Osteocyte (in vitro differentiated cells): ENCODE data around the gene FLVCR2. TPM values are rescaled to one million over a fixed set of nuclear protein-coding genes. Genes with fewer than 3 reads are reported as not detected.

Source experiments
- DNase-seq: peaks from one replicate; pipeline ENCODE4 v3.0.0; 2021; ENCODE audit warnings: mixed read lengths; ENCODE audit not compliant: unreplicated experiment; ENCODE audit errors: extremely low spot score
- H3K27ac Mint-ChIP-seq: one replicate; pipeline ENCODE4 v1.8.0; 2021; ENCODE audit warnings: mild to moderate bottlenecking, mixed read lengths; ENCODE audit not compliant: unreplicated experiment
- H3K27me3 Mint-ChIP-seq: one replicate; pipeline ENCODE4 v1.8.0; 2021; ENCODE audit warnings: mixed read lengths; ENCODE audit not compliant: unreplicated experiment
- H3K36me3 Mint-ChIP-seq: one replicate; pipeline ENCODE4 v1.8.0; 2021; ENCODE audit warnings: mixed read lengths; ENCODE audit not compliant: unreplicated experiment
- H3K4me1 Mint-ChIP-seq: one replicate; pipeline ENCODE4 v1.8.0; 2021; ENCODE audit warnings: mixed read lengths; ENCODE audit not compliant: unreplicated experiment
- H3K4me3 Mint-ChIP-seq: one replicate; pipeline ENCODE4 v1.8.0; 2021; ENCODE audit warnings: mild to moderate bottlenecking, moderate library complexity, mixed read lengths; ENCODE audit not compliant: unreplicated experiment
- H3K9me3 Mint-ChIP-seq: one replicate; pipeline ENCODE4 v1.8.0; 2021; ENCODE audit warnings: mixed read lengths; ENCODE audit not compliant: unreplicated experiment
- total RNA-seq: library from RNA; stranded (reverse); gene quantifications from 2 replicates; pipeline ENCODE4 v1.2.1, GENCODE V29; 2021
- TF ChIP-seq, protein P1 (sequence below): fragments of 200-600 bp; sonication (generic); IDR thresholded peaks from 2 replicates; pipeline ENCODE4 v1.5.0; 2021; ENCODE audit warnings: antibody characterized with exemption, mild to moderate bottlenecking, moderate library complexity

FLVCR2 gene
- total RNA-seq, 1 donor from 2014 or later = 0.94 TPM

DNA sequence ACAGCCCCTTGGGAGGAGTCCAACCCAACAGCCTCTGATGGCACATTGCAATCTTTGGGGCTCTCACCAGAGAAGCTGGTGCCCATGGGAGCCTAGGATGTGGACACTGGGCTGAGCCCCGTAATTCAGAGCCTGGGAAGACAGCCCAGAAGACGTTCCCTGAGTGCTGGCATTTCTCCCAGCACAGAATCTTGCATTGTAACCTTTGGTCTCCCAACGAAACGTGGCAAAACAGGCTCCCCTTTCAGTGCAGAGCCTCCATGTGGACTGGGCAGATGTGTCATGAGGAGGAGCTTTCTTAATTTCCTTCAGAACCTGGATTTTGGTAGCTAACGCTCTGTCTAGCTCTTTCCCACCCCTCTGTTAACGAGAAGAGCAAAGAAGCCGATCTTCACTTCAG lies 29.9 kb upstream of the FLVCR2 start:
- no peaks in the 10 kb centered on the region for H3K9me3 Mint-ChIP-seq
- H3K4me3 Mint-ChIP-seq = no peak overlapping the region
- H3K27me3 Mint-ChIP-seq = peaks cover 22% of the 10 kb centered on the region
- no peak overlapping the region for H3K27ac Mint-ChIP-seq
- no peaks in the 10 kb centered on the region for H3K36me3 Mint-ChIP-seq
- H3K4me1 Mint-ChIP-seq = no peaks in the 10 kb centered on the region
- TF ChIP-seq, protein P1, sequence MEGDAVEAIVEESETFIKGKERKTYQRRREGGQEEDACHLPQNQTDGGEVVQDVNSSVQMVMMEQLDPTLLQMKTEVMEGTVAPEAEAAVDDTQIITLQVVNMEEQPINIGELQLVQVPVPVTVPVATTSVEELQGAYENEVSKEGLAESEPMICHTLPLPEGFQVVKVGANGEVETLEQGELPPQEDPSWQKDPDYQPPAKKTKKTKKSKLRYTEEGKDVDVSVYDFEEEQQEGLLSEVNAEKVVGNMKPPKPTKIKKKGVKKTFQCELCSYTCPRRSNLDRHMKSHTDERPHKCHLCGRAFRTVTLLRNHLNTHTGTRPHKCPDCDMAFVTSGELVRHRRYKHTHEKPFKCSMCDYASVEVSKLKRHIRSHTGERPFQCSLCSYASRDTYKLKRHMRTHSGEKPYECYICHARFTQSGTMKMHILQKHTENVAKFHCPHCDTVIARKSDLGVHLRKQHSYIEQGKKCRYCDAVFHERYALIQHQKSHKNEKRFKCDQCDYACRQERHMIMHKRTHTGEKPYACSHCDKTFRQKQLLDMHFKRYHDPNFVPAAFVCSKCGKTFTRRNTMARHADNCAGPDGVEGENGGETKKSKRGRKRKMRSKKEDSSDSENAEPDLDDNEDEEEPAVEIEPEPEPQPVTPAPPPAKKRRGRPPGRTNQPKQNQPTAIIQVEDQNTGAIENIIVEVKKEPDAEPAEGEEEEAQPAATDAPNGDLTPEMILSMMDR = no peak
- DNase-seq = no peak

DNA sequence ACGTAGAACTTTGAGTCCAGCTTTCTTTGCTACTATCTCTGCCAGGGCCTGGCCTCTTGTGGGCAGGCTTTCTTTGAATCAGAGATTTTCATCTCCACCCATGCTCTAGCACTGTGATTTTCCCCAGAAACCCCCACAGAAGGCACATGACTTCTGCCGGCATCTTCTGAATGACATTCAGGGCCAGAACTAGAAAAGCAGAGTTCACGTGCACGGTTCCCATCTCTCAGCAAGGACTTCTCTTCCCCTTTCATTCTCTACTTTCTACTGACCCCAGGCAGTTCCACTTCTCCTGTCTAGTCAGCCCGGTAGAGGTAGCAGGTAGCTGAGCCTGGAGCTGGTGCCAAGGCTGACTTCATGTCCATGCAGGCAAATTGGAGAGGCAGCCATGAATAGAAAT lies 29.3 kb upstream of the FLVCR2 start:
- Mint-ChIP-seq H3K36me3 (no peaks in the 10 kb centered on the region), H3K4me3 (no peak overlapping the region), H3K27ac (no peak overlapping the region), H3K27me3 (peaks cover 26% of the 10 kb centered on the region), H3K9me3 (no peaks in the 10 kb centered on the region), H3K4me1 (no peaks in the 10 kb centered on the region)
- TF ChIP-seq, protein P1 = no peak
- no peak for DNase-seq

DNA sequence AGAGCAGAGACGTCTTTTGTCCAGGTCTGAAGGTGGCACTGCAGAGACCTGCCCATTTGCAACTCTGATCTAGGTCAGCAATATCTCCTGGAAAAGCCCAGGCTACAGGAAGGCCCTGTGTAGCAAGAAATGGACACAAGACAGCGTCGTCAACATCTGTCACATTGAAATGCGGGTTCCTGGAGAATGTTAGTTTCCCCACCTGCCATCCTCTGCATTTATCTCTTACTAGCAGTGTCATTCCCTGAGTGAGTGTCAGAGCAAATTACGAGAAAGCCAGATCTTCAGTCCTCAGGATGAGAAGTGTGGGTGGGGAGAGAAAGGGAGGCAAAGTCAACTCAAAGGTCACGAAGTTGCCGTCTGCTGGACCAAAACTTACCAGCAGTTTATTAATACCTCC lies 27.4 kb upstream of the FLVCR2 start:
- no peaks in the 10 kb centered on the region for H3K4me1 Mint-ChIP-seq
- TF ChIP-seq, protein P1 = no peak
- no peak overlapping the region for H3K27ac Mint-ChIP-seq

DNA sequence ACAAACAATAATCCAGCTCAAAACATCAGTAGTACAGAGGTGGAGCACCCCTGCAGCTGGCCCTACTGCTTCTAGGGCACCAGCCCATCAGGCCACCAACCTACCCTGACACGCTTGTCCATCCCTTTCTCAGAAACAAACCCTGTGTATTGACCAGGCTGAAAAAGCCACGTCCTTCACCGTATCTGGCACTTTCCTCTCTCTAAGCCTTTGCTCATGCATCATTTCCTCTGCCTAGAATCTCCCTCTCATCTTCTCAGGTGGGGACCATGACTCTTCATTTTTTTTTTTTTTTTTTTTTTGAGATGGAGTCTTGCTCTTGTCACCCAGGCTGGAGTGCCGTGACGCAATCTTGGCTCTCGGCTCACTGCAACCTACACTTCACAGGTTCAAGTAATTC lies 25.3 kb upstream of the FLVCR2 start:
- H3K4me3 Mint-ChIP-seq = no peak overlapping the region
- H3K27ac Mint-ChIP-seq = no peak overlapping the region
- DNase-seq = no peak
- no peaks in the 10 kb centered on the region for H3K9me3 Mint-ChIP-seq
- TF ChIP-seq, protein P1 = no peak
- no peaks in the 10 kb centered on the region for H3K4me1 Mint-ChIP-seq
- no peaks in the 10 kb centered on the region for H3K36me3 Mint-ChIP-seq
- peaks cover 35% of the 10 kb centered on the region for H3K27me3 Mint-ChIP-seq

More for the DNA sequence above, 27.4 kb upstream of the FLVCR2 start:
- no peaks in the 10 kb centered on the region for H3K9me3 Mint-ChIP-seq
- H3K36me3 Mint-ChIP-seq = no peaks in the 10 kb centered on the region
- H3K4me3 Mint-ChIP-seq = no peak overlapping the region
- peaks cover 31% of the 10 kb centered on the region for H3K27me3 Mint-ChIP-seq
- DNase-seq = no peak

DNA sequence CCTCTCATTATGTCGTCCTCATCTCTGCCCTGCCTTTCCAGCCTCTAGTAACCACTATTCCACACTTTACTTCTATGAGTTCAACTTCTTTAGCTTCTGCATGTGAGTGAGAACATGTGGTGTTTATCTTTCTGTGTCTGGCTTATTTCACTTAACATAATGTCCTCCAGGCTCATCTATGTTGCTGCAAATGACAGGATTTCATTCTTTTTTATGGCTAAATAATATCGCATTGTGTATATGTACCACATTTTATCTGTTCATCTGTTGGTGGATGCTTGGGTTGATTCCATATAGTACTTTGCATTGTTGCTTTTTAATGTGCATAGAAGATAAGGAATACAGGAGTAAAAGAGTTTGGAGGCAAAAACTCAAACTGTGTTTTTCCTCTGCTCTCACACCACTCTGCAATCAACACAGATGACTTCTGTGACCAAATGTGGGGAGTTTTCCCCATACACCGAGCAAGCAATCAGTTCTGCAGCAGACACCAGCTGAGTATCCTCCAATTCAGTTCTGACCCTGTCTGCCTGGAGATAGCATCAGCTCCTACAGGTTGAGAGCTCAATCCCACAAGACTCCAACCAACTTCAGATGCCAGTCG lies 24.6 kb upstream of the FLVCR2 start:
- H3K9me3 Mint-ChIP-seq = no peaks in the 10 kb centered on the region
- H3K4me1 Mint-ChIP-seq = no peaks in the 10 kb centered on the region
- peaks cover 35% of the 10 kb centered on the region for H3K27me3 Mint-ChIP-seq
- no peak for DNase-seq
- no peak overlapping the region for H3K27ac Mint-ChIP-seq
- no peak overlapping the region for H3K4me3 Mint-ChIP-seq
- H3K36me3 Mint-ChIP-seq = no peaks in the 10 kb centered on the region
- TF ChIP-seq, protein P1 = no peak
